Measurements from ENCODE around the gene MUS81.

The MUS81 gene

DNA sequence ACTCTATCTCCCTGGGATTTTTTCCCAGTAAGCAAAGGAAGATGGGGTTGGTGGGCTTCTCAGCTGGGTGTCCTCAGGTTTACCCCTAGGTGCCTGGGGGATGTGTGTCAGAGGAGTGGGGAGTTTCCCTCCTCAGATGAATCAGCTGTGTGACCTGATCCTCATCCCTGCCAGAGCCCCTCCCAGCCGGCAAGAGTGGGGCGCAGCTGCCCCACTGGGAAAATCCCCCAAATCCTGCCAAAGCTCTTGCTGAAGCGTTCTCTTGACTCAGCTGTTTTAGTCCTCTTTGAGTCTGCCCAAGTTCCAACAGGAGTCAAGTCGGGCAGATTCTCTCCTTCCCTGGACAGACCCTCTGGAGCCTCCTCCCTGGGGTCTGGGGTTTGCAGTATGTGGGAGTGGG is 52.6 kb downstream of the MUS81 start:
- in situ Hi-C loops (cut with MboI; ENCODE audit: low sequenced_read_pairs, unreplicated experiment): no loop called here
- TF ChIP-seq, protein P1, sequence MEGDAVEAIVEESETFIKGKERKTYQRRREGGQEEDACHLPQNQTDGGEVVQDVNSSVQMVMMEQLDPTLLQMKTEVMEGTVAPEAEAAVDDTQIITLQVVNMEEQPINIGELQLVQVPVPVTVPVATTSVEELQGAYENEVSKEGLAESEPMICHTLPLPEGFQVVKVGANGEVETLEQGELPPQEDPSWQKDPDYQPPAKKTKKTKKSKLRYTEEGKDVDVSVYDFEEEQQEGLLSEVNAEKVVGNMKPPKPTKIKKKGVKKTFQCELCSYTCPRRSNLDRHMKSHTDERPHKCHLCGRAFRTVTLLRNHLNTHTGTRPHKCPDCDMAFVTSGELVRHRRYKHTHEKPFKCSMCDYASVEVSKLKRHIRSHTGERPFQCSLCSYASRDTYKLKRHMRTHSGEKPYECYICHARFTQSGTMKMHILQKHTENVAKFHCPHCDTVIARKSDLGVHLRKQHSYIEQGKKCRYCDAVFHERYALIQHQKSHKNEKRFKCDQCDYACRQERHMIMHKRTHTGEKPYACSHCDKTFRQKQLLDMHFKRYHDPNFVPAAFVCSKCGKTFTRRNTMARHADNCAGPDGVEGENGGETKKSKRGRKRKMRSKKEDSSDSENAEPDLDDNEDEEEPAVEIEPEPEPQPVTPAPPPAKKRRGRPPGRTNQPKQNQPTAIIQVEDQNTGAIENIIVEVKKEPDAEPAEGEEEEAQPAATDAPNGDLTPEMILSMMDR (IDR thresholded peaks at IDR 0.05; ENCODE audit: borderline replicate concordance, control extremely low read depth, extremely low read depth, insufficient read depth, missing control alignments): no peak
- no peak for DNase-seq (ENCODE audit: low spot score)

DNA sequence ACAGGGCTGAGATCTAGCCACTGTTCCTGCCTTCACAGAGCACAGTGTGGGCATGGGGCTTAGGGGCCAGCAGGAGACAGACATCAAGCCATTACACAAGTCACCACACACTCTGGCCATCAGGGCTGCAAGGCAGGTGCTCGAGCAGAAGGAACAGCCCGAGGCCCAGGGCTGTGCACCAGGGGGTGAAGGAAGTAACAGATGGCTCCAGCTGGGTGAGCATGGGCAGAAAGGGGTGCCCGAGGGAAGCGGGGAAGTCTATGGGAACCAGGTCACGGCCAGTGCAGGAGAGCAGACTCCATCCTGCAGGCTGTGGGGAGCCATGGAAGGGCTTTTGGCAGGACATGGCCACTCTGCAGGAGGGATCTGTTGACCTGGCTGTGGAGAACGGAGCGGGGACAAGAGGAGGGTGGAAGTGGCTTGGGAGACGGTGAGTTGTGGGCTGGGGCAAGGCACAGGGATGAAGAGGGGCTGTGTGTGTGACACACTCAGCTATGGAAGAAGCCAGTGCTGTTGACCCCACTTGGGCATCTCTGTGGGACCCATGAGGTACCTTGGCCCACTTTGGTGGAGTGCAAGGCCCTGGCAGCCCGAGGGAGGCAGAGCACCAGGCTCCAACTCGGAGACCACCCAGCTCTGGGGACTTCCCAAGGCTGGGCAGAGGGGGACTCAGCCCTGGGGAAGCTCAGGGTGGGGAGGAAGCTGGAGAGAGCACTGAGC is 55.0 kb downstream of the MUS81 start:
- TF ChIP-seq, protein P1 (IDR thresholded peaks at IDR 0.05; ENCODE audit: borderline replicate concordance, control extremely low read depth, extremely low read depth, insufficient read depth, missing control alignments): no peak
- in situ Hi-C loops (cut with MboI; ENCODE audit: low sequenced_read_pairs, unreplicated experiment): no loop called here
- no peak for DNase-seq (ENCODE audit: low spot score)

DNA sequence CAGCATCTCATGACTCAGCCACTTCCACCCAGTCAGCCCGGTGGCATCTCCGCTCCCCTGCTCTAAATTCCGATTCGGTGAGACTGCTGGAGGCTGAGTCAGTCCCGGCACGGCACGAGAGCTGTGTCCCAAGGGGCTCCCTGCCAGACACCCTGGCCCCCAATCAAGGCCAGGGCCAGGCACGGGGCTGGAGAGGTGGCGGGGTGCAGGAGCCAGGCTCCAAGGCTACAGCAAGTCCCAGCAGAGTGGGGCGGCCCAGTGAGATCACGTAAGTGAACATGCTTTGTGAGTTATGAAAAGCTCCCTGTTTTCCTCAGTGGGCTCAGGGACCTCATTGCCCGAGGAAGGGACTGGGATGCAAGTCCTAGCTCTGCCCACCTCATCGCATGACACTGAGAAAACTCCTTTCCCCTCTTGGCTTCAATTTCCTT is 55.6 kb downstream of the MUS81 start:
- in situ Hi-C loops (cut with MboI; ENCODE audit: low sequenced_read_pairs, unreplicated experiment): no loop called here
- no peak for DNase-seq (ENCODE audit: low spot score)
- TF ChIP-seq, protein P1 (IDR thresholded peaks at IDR 0.05; ENCODE audit: borderline replicate concordance, control extremely low read depth, extremely low read depth, insufficient read depth, missing control alignments): no peak
